RWPE1 (cell line): ENCODE data around the gene HSPB9.

Source experiments
- CTCF ChIA-PET: fragments of 350-600 bp; sonication (Branson Sonifier 250); formaldehyde crosslinking; extraction: SDS; loops from one replicate; lab custom pipeline; 2021; lab: Yijun Ruan, JAX
- POLR2A ChIA-PET: fragments of 400-600 bp; formaldehyde crosslinking; extraction: SDS; loops from one replicate; lab custom pipeline; 2020; ENCODE audit warnings: antibody characterized with exemption; ENCODE audit not compliant: low non-redundant PET; lab: Yijun Ruan, JAX
- DNase-seq: peaks from one replicate; pipeline ENCODE4 v3.0.0; 2012; ENCODE audit warnings: low spot score
- H3K27ac ChIP-seq: fragments of 450-650 bp; 2 replicates; pipeline ENCODE4 v1.5.1; 2017
- CTCF ChIP-seq: fragments of 450-650 bp; conservative IDR thresholded peaks from 2 replicates; pipeline ENCODE4 v1.5.1; 2017; ENCODE audit warnings: low read depth, mild to moderate bottlenecking

The HSPB9 gene

DNA sequence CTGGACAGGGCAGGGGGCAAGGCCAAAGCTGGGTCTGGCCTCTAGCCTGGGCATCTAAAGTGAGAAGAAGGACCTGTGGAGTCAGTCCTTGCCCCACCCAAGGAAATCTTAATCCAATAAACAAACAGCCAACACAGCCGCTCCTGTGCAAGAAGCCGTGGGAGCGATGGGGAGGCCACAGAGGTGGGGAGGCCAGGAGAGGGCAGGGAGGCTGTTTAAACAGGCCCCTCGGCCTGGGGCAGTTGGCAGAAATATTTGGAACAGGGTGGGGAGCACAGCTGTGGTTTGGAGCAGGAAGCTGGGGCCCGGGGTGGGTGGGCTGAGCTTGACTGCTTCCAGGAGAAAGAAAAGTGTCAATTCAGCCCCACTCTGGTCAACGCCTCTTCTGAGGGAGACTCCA is 29.7 kb upstream of the HSPB9 start:
- DNase-seq: no peak
- no peak for TF ChIP-seq CTCF
- ChIA-PET POLR2A (interaction anchor here (0.6 kb wide), 1 partner anchor 27 kb away, joined by 3 read pairs; no protein-coding TSS in a partner anchor), CTCF (interaction anchor here (0.7 to 1.1 kb wide), 2 partner anchors 73 to 111 kb away, joined by 4 to 5 read pairs; partner anchors contain the start of gene NKIRAS2)
- no peak overlapping the region for H3K27ac ChIP-seq

GRCh38 chr17:42094375-42095069 is 28.1 kb upstream of the HSPB9 start:
- CTCF ChIA-PET: no interaction called here
- POLR2A ChIA-PET: interaction anchor here (0.7 kb wide), 1 partner anchor 12 kb away, joined by 5 read pairs; no protein-coding TSS in a partner anchor
- no peak for DNase-seq
- no peak for TF ChIP-seq CTCF
- no peak overlapping the region for H3K27ac ChIP-seq

- ChIA-PET CTCF (interaction anchor here (0.5 kb wide), 1 partner anchor 527 kb away, joined by 4 read pairs; no protein-coding TSS in a partner anchor), POLR2A (no interaction called here)
- no peak overlapping the region for H3K27ac ChIP-seq
- no peak for DNase-seq
- no peak for TF ChIP-seq CTCF
These were observed 26.1 kb upstream of the HSPB9 start for GRCh38 chr17:42096360-42097111.

DNA sequence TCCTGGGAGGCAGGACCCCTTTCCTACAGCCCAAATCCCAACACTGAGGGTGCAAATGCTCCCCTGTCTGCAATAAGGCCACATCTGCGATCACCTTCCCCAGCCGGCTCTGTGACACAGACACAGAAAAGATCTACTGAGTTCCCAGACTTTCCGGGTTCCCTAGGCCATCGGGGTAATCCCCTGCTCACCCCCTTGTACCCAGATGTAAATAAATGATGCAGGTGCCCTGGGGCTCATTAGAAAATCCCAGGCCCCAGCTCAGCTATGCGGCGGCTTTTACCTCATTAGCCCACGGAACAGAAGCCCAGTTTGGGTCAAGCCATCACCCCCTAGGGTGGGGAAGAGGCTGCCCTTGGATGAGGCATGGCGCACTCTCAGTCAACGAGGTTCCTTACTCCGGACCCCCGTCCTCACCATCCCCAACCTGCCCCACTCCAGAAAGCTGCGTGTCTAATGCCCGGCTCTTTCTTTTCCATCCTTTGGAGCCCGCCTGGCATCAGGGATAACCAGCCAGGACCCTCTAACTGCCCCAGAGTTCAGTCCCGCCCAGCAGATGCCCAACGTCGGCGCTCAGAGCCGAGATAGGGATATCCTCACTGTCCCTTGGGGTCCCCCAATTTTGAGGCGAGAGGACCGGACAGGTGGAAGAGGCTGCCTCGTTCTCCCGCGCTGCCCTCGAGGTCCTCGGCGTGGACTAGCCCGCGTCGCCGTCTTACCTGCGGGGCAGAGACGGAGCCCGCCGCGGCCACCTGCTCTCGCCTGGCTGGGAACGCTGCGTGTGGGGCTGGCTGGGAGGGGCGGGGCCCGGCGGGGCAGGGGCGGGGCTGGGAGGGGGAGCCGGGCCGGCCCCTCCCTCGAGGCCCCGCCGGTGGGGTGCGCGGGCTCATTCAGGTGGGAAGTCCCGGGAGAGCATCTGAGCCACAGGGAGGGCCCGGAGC is 24.6 kb upstream of the HSPB9 start, which contains the start of gene ZNF385C:
TSS of gene ZNF385C (minus strand) at position 783 of the 941 bp plus-strand sequence. CDS start 35,417 bp downstream, outside the sequence.
- no peak for TF ChIP-seq CTCF
- no peak for DNase-seq
- no peak within 1 kb of the TSS for H3K27ac ChIP-seq
- ChIA-PET POLR2A (no interaction called here), CTCF (interaction anchor here (0.7 to 1.2 kb wide), 2 partner anchors 31 to 58 kb away, joined by 3 read pairs; no protein-coding TSS in a partner anchor)

GRCh38 chr17:42098730-42099399 is 23.7 kb upstream of the HSPB9 start:
- CTCF ChIA-PET: interaction anchor here (0.6 to 1.2 kb wide), 5 partner anchors 15 to 68 kb away, joined by 3 read pairs; no protein-coding TSS in a partner anchor
- TF ChIP-seq CTCF: no peak

More at GRCh38 chr17:42098730-42099399, 23.7 kb upstream of the HSPB9 start:
- DNase-seq: no peak
- H3K27ac ChIP-seq: no peak overlapping the region
- POLR2A ChIA-PET: interaction anchor here (0.9 kb wide), 1 partner anchor 133 kb away, joined by 4 read pairs; no protein-coding TSS in a partner anchor
